HL-60/S4 (cell line): ENCODE measurements around the gene FRMPD1.
"Not testable (repeated sequence)": the region's sequence is repeated elsewhere in the genome, so short reads cannot be mapped to it uniquely, and the experiment has no call there.

ENCODE experiments used
- in situ Hi-C: fragments of 300-500 bp; cut with MboI; formaldehyde crosslinking; loops from 2 replicates; pipeline ENCODE4 v1.14.3; 2022; ENCODE audit warnings: low sequenced_read_pairs

The FRMPD1 gene, protein sequence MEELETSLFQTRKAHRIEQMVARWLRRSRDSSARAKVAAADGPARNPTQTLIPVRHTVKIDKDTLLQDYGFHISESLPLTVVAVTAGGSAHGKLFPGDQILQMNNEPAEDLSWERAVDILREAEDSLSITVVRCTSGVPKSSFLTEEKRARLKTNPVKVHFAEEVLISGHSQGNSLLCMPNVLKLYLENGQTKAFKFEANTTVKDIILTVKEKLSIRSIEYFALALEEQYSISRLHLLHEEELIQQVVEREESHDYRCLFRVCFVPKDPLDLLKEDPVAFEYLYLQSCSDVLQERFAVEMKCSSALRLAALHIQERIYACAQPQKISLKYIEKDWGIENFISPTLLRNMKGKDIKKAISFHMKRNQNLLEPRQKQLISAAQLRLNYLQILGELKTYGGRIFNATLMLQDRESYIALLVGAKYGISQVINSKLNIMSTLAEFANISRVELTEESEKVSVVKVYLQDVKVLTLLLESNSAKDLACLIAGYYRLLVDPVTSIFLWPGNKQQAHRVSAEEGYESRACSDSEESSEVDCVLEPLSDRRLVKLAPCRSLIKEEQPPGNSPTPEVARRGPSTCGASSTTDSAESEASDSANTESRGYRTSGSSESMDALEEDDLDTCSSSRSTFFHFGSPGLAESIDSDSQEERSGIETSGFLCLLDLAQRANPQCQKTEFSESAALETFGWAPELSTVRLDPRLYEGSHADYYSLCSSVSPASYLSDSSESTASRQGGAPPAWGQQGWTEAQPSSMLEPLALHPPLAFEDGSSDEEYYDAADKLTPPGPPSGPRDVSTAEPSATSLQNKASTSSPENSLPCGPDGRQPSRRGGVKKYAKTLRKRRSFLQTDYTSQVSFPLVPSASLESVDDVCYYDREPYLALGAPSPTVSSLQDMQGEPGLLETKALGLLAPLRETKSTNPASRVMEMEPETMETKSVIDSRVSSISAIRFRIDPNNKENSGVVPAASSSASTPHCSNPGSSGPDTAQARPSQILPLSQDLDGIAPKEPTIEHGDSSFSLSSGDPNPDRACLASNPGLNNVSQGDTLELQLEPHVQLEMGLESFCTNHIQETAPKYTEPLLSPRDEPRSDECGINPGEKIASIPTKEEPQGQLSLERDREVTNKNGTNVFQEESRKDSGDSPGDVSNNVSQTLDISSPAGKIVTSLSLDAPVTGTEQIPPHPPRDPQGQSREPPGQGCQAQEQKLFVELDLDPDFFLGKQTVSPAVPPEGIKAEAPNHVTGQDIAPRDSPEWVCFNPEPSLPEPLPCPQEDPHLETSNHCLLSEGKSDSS (N-terminal part only)

DNA sequence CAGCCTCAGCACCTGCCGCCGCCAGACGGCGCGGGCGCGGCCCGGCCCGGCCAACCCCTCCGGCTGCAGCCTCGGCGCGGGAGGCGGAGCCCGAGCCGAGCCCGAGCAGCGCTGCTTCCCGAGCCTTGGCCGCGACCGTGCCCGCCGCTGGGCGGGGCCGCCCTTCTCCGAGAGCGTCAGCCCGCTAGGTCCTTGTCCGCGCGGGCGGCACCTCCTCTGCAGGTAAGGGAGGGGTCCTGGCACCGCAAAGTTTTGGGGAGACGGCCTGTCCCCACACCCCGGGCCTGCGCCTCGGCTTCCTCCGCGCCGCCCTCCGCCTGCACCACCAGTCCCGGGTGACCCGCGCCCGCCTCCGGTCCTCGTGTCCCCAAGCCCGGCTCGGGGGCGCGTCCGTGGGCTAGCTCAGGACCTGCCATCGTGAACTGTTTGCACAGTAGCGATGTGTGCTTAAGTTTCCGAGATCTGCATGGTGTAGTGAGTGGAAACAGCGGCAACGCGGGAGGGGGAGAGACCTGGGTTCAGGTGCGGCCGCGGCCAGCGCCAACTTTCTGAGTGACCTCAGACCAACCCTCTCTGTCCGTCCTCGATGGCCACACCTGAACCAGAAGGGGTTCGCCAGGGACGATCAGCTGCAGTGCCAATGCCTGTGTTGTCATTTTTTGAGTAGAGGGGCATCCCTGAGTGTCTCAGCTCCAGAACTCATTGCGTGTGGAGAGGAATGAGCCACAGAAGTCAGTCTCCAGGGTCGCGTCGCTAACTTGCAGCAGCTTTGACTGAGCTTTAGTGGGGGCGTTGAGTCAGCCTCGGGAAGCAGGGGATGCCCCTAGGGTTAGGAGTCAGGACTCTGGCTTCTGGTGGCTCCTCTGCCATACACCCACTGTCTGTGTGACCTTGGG, at the start of gene FRMPD1:
FRMPD1 (plus strand) TSS at position 82 of the 896 bp plus-strand sequence. CDS start 41,688 bp downstream, outside the sequence.
- in situ Hi-C loops: no loop called here

DNA sequence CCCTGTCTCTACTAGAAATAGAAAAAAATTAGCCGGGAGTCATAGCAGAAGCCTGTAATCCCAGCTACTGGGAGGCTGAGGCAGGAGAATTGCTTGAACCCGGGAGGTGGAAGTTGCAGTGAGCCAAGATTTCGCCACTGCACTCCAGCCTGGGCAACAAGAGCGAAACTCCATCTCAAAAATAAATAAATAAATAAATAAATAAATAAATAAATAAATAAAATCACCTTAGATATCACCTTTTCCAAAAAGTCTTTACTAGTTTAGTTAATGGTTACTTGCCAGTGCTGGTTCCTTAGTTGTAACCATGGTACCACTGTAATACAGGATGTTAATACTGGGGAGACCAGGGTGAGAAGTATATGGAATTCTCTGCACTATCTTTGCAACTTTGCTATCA, 48.7 kb upstream of the FRMPD1 start:
- in situ Hi-C loops: not testable (repeated sequence)

DNA sequence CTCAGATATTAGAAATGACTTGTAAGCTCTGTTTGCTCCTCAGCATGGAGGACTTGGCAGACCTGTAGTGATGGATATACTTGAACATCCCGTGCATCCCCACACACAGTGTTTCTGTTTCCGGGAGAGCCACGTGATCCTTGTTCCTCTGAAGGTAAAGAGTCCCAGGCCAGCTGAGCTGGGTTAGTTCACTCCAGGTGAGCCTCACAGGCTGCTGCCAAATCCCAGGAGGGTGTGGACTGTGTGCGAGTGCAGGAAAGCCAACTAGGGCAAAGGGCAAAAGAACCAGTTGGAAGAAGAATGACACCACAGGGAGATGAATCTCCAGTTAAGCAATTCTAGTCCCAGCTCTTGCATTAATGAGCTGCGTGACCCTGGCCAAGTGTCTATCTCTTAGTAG, 47.9 kb upstream of the FRMPD1 start:
- in situ Hi-C loops: no loop called here

DNA sequence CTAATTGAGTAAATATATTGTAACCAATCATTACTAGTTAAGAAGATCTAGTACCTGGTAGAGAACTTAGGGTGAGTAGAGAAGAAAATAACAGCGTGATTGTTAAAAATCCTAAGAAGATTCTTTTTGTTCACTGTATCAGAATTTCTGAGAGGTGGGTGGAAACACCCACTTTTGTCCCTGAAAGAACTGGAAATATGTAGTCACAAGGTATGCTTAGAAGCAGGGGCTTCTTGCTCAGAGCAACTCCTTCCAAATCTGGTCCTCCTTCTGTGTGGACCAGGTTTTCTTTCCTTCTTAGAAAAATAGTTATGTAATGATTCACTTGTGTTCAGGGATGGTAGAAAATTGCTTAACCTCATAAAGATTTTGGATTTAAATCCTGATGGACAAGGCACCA, 46.5 kb upstream of the FRMPD1 start:
- in situ Hi-C loops: no loop called here

DNA sequence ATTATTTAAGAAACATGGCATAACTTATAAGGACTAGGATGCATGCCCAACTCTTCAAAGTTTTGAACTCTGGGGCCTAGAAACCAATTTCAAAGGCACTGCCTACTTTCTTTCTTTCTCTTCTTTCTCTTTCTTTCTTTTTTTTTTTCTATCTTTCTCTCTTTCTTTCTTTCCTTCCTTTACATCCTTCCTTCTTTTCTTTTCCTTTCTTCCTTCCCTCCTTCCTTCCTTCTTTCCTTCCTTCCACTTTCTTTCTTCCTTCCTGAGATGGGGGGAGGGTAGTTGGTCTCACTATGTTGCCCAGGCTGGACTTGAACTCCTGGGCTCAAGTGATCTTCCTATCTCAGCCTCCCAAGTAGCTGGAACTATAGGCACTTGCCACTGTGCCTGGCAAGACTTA, 42.5 kb upstream of the FRMPD1 start:
- in situ Hi-C loops: no loop called here

DNA sequence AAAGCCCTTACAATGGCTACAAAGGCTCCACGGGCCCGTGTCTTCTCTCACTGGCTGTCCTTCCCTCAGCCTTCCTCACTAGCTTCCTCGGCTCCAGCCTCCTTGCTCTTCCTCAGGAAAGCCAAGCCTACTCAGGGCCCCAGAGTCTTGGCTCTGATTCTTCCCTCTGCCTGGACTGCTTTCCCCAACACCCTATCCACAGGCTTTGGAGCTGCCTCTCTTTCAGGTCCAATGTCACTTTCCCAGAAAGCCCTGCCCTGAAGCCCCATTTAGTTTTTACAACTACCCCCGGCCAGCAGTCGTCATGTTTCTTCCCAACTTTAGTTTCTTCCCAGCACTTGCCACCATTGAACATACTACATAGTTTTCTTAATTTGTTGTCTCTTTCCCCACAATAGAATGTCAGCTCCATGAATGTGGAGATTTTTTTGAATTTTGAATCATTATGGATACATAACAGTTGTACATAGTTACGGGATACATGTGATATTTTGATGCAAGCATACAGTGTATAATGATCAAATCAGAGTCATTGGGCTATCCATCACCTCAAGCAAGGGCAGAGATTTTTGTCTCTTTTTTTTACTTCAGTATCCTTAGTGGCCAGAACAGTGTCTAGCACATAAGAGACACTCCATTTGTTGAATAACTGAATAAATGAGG, 40.9 kb upstream of the FRMPD1 start:
- in situ Hi-C loops: no loop called here

DNA sequence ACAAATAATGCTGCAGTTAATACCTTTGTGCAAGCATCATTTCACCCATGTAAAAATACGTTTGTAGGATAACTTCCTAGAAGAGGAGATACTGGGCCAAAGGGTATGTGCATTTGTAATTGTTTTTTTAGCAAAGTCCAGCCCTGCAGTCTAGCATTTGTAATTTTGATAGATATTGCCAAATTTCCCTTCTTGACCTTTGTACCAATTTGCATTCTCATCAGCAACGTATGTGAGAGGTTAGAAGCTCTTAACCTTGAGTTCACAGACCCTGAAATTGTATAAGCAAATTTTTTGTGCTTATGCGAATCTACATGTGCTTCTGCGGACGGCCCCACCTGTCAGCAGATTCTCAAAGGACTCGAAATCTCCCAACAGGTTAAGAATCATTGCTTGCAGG, 39.7 kb upstream of the FRMPD1 start:
- in situ Hi-C loops: no loop called here

DNA sequence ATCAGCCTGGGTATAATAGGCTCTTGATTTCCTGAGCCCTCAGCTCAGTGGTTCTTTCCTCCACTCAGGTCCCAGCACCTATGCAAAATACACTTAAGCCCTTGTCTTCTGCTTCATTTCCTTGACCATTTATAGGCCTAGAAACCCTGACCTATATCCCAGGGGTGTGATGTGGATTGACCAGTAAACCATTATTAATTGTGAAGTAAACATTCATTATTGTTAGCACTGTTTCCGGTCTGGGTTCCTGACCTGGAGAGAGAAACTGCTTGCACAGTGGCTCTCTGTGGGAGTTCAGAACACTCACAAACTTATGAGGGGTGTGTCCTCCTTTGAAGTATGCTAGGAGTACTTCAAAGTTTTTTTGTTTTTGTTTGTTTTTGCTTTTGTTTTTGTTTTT, 38.8 kb upstream of the FRMPD1 start:
- in situ Hi-C loops: no loop called here

DNA sequence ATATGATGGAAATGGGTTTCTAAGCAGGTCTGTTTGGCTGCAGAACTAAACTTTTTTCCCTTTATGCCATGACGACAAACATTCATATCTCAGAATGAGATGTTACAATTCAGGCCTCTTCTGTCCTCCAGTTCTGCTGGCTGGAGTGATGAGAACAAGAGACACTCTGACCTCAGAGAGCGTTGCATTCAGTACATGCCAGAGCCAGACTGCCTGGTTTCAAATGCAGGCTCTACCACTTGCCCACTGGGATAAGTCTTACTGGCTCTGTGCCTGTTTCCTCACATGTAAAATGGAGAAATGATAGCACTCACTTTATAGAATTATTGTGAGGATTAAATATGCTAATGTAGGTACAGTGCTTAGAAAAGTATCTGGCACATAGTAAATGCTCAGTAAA, 33.6 kb upstream of the FRMPD1 start:
- in situ Hi-C loops: no loop called here

DNA sequence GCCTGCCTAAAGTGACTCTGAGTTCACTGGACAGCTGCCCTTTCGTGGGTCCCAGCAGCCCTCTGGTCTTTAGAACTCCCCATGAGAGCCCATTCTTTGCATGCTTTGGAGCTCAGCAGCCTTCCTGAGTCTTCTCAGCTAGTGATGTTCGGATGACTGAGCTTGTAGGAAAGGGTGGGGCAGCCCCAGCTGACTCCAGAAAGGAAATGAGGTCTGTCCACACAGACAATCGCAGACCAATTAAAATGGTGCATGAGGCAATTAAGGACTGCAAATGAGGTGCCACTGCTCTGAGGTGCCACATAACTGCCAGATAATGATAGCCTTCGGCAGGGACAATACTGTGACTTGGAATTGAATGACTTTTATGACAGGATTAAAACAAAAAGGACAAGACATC, 32.9 kb upstream of the FRMPD1 start:
- in situ Hi-C loops: no loop called here

DNA sequence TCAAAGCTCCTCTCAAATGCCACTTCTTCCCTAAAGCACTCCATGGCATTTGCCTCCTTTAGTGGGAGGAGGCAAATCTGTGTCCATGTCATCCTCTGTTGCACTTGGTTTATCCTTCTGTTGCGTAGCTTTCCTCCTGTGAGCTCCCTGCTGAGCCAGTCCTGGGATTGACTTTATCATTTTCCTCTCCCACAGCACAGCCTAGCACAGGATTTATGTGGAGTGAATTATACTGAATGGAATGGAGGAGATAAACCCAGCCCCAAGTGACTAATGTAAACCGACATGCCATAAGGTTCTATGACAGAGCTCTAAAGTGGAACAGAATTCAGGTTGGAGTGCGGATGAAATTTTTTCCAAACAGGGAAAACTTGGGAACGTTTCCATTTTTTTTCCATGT, 31.9 kb upstream of the FRMPD1 start:
- in situ Hi-C loops: no loop called here

DNA sequence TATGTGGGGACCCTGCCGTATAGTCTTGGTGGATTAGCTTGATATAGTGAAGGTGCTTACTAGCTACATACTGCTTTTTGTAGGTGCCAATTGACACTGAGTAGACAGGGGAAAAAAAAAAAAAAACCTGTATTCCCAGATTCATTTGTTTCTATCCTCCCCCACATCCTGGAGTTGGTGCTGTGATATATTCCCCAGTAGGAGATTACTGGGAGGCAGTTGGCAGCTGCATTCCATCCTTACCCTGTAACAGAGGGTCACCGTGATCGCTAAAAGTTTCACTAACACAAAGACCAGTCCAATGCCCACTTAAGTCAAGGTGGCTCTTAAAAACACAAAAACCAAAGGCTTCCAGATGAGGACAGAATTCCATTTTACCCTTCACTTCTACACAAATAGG, 30.9 kb upstream of the FRMPD1 start:
- in situ Hi-C loops: no loop called here

DNA sequence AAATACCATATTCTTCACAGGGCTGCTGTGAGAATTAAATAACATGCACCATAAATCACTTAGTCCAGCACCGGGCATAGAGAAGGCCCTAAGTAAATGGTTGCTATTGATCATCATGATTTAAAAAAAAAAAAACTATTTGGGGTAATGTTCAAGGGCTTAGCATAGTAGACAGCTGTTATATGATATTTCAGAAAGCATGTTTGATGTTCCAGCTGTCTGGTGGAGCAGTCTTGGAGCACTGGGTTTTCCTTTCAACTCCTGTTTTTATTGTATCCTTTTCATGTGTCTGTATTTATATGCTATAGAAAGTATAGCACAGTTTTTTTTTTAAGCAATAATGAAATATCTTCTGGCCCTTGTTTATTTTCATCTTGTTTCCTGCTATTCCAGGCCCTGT, 30.4 kb upstream of the FRMPD1 start:
- in situ Hi-C loops: no loop called here

DNA sequence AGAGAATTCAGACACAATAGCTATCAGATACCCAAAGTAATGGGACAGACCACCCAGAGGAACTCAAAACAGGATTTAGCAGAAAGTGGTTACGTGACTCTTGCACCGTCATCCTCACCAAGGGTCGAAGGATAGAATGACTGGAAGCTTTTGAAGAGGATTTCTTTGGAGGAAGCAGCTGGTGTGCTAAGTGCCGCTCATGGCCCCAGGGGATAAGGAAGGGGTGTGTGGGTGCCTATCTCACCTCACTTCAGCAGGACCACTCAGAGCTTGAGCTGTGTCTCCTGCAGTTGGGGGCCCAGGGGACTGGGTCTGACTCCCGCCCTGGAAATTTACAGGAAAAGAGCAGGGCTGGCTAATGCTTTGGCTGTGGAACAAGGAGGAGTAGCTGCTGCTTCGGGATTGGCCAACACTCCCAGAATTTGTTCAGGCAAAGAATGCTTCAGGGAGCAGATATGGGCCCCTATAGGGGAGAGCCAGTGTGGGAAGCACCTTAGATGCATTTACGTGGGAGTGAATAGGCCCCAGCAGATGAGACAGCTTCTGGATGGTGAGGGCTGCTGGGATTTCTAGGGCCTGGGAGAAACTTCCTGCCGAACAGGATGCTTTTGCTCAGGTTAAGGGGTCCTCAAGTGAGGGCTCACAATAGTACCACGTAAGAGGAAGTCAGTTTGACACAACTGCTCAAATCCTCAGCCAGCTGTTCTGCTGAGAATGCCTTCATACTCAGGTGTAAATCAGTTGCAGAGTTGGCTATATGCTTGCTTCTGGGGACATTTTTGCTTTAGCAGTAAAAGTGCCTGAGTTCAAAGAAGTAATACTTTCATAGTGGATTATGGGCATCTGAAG, 29.3 kb upstream of the FRMPD1 start:
- in situ Hi-C loops: no loop called here

DNA sequence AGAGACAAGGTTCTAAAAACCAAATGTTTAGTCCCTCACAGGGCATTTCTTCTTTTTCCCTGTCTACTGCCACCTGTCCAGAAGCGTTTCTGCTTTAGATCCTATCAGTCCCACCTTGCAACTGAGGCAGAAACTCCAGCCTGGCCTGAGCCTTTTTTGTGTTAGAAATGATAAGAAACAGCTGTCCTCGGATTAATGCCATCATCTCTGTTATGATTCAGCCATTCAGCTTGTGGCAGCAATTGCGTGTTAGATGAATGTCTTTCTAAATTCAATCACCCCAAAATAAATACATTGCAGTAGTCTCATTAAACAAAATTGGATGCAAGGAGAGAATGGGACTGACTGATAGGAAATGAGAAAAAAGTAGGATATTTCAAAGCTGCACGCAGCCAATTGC, 28.3 kb upstream of the FRMPD1 start:
- in situ Hi-C loops: no loop called here

DNA sequence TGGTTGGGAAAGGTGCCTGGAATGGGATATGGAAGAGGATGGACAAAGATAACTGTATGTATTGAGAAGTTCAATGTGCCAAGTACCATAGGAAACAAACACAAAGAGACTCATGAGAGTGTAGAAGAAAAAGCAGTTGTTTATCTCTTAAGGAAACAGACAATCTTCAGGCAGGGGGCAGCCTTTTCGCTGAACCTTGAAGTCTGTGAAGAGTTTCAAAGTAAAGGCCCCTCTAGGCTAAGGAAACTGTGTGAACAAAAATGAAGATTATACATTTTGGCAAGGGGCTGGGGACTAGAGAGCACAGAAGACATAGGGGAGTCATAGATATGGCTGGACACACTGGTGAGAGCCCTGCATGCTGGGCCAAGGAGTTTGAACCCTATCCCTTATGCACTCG, 27.5 kb upstream of the FRMPD1 start:
- in situ Hi-C loops: no loop called here

DNA sequence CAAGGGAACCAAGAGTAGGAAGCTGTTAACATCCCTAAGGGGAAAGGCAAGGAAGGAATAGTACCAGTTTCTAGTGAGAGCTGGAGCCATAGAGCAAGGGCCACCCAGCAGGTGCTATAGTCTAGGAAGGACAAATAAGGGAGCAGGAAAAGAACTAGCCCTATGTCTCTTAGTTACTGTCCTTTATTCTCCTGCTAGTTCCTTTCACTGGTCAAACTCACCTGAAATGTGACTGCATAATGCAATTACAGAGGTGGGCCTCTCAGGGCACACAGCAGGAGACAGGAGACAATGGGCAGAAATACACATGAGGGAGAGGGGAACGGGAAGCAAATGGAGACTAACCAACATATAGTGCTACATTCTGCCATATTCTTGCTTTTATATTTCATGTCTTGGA, 26.7 kb upstream of the FRMPD1 start:
- in situ Hi-C loops: no loop called here

DNA sequence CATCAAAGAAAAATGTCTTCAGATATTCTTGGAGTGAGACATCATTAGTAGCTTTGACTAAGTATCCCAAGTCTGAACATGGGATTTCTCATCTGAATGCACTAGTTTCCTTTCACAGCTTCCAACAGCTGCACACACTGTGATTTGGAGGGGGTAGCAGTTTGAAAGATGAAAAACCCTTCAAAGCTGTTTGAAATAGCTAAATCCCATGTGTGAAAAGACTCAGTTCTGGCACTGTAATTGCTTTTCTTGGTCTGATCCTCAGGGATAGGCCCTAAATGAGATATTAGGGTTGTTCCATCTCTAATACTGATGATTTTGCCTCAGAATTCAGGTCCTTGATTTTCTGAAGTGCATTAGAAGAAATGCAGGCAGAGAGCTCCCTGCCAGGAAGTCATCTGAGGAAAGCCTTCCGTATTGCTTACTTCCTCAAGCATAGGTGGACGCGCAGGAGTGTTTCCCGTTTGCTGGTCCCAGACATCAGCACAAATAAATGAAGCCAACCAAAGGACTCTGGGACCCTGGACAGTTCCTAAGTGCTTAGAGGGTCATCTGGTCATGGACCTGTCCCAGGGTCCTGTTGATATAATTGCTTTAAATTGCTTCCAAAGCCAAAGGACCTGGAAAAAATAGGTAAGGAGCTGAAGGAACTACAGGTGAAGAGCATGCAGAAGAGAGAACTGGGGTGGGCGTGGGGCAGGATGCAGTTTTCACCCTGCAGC, 25.6 kb upstream of the FRMPD1 start:
- in situ Hi-C loops: no loop called here
